SIG-M5 treated with dmso at 0.1 percent for 504 hours (cell line): ENCODE data around the gene EGR4.
A peak's percentile ranks its signal among the peaks of the same experiment; 100 is the strongest.

ENCODE experiments used
- DNase-seq: peaks from one replicate; lab custom pipeline; 2025; ENCODE audit not compliant: unreplicated experiment; lab: John Stamatoyannopoulos, UW

The EGR4 gene

DNA sequence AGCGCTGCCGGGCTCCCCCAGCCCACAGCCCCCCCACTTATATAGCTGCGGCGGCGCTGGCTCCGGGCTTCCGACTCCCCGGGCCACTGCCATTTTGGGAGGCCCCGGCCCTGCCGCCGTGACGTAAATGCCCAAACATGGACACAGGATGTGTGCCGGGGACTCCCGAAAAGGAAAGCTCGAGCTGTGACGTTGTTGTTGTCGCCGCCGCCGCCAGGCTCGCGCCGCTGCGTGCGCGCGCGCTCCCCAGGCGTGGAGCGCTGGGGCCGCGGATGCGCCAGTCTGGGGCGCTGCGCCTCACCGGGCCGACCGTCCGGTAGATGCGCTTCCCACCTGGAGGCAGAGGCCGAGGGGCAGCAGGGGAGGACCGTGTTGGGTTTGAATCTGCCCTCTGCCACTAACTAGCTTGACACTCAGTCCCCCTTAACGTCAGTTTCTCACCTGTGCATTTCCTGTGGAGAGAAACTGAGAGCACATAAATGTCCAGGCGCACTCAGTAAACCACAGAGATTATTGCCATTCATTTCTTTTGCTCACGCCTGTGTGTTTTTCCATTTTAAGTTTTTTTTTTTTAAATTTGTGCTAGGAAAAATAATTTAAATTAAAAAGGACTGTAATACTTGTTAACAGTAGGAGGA lies at the start of gene EGR4:
TSS of gene EGR4 (minus strand) at position 15 of the 638 bp plus-strand sequence. CDS start 231 bp downstream, outside the sequence.
- DNase-seq, result peak; percentile 91

DNA sequence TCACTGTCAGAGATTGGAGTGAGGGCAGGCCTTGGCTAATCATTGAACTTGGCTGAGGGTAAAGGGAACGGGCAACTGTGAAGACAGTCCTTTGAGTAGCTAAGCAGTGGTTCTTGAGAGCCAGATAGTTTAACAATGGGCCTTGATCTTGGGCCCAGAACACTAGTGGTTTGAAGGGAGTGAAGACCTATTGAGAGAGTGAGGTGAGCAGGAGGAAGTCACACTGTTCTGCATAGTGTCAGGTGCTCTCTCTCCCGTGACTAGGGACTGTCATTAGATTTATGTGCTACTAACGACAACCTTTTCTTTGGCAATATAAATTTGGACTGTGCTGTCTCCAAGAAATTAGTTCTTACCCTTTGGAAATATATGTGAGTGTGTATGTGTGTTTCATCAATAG lies 47.7 kb upstream of the EGR4 start:
- no peak for DNase-seq

DNA sequence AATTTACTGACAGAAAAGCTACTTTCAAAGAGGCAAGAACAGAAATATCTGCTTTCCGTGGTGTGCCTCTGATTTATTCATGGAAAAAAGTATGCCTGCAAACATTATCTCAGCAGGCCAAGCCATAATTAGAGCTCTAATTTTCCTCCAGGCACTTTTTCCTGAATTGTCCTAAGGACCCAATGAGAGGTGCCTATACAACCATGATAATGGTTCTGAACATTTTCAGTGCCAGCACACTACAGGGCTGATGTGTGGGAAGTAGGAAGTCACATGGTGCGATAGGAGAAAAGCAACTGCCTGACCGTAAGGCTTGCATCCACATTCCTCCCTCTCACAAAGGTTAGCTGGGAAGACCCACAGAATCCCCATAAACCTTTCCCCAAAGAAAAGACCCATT lies 45.9 kb upstream of the EGR4 start:
- DNase-seq, result no peak

GRCh38 chr2:73337828-73338227 lies 44.5 kb upstream of the EGR4 start:
- peak; percentile 59 for DNase-seq

GRCh38 chr2:73334620-73335019 lies 41.3 kb upstream of the EGR4 start:
- DNase-seq, result no peak

DNA sequence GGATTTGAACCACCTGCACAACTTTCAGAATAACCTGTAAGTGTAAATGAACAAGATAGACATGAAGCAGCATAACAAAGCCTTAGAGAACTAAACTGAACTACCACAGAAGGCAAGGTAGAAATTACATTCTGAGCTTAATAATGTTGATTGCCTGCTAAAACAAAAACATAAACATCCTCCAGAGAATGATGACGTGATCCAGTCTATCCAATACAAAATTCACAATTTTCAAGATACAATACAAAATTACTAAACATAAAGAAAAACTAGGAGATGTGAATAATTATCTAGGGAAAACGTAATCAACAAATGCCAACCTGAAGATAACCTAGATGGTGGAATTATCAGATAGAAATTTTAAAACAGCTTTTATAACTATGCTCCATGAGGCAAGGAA lies 40.7 kb upstream of the EGR4 start:
- DNase-seq, result no peak

- no peak for DNase-seq
Measured at GRCh38 chr2:73333564-73333963, 40.2 kb upstream of the EGR4 start.

GRCh38 chr2:73324126-73324725 lies 30.9 kb upstream of the EGR4 start:
- no peak for DNase-seq

GRCh38 chr2:73323551-73323950 lies 30.2 kb upstream of the EGR4 start:
- DNase-seq, result no peak

DNA sequence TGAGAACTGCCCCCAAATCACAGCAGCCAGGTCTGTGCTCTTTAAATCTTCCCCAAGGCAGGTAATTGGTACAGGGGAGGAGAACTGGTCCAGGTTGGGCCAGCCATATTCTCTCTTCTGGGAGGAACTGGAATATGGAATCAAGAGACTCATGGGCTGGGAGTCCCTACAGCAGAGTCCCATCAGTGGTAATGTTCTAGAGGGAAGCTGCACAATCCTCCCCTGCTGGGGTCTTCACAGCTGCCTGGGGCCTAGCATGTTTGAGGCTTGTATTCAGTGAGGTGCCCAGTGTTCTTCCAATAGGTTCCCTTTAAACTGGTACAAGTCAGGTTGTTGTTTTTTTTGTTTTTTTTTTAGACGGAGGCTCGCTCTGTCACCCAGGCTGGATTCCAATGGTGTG lies 21.1 kb upstream of the EGR4 start:
- no peak for DNase-seq

DNA sequence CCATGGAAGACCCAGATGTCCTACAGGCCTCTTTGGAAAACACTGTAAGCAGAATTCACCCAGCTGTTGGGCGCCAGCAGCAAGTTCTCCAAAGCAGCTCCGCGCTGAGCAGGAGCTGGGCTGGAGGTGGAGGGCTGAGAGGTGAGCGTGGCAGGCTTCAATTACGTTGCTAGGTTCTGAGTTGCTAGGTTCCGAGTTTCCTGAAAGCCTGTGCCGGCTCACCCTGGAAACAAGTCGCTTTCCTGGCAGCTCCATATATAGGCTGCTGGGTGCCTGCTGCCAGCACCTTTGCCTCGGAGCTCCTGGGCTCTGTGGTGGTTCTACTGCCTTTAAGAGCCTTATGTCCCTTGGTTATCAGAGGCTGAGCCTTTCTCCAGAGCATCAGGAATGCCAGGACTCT lies 14.4 kb upstream of the EGR4 start:
- no peak for DNase-seq

- DNase-seq, result no peak
Measured at GRCh38 chr2:73301636-73302035, 8.3 kb upstream of the EGR4 start.

DNA sequence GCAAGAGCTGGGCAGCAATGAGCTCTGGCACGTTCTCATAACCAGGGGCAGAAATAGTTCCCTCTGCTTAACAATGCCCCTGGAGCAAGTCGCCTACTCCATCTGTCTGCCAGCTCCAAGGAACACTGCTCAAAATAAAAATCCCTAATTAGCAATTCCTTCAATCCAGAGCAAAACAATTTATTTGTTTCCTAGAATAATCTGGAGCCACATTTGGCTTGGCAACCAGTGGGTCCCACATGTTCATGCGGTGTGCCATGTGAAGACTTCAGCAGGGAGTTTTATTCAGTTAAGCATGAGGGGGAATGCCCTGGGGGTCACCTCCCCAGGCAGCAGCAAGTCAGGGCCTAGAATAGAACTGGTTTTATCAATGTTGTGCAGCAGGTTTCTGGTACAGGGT lies 7.6 kb upstream of the EGR4 start:
- DNase-seq, result no peak

- DNase-seq, result no peak
Measured at GRCh38 chr2:73297586-73297985, 4.2 kb upstream of the EGR4 start.

- no peak for DNase-seq
Measured at GRCh38 chr2:73297151-73297559, 3.8 kb upstream of the EGR4 start.

DNA sequence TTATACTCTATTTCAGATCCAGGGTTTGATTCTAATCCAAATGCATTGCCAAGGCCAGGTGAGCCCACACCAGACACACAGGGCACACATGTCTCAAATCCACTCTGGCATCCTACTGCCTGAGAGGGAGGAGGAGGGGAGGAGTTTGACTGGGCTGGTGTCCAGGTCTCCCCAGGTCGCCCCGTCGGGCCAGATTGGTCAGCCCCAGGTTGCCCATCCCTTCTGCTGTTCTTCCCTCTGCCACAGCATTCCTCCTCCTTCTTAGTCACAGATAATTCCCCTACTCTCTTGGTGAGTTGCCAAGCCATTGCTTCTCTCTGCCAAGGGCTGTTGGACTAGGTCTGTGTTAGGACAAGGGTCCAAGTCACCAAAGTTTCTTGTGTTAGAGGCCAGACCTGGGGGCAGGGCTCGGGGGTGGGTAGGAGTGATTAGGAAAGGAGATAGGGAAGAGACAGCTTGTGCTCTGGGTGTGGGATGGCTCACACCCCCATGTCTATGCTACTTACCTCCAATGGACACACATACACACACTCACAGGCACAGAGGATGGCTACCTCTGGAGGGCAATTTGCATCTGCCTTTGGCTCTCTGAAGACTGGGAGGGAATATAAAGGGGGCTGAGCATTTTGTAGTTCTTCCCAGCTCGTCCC lies 2.5 kb upstream of the EGR4 start:
- no peak for DNase-seq

- DNase-seq, result no peak
Measured at GRCh38 chr2:73294239-73294638, 891 bp upstream of the EGR4 start.

DNA sequence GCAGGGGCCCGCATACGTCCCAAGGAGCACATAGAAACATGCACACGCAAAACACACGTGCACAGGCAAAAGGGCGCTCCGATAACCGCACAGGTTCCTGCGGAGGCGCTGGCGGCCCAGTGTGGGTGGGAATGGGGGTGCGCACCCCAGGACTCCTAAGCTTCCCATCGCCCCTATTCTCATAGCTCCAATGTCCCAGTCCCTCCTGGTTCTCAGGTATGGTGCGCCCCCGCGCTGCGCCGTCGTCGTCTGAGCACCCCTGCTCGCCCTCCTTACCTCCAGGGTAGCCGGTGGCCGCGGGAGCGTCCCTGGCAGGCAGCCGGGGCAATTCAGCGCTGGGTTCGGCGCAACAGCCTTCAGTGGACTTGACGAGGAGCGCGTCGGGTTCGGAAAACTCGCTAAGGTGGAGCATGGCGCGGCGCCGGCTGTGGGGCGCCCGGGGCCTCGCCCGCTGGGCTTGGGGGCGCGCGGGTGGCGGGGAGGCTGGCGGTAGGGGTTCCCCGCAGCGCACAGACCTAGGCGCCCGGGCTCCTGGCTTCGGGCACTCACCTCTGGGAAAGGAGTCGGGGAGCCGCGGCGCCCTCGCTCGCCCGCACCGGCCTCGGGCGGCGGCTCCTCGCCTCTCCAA lies 328 bp downstream of the EGR4 start:
- no peak for DNase-seq

DNA sequence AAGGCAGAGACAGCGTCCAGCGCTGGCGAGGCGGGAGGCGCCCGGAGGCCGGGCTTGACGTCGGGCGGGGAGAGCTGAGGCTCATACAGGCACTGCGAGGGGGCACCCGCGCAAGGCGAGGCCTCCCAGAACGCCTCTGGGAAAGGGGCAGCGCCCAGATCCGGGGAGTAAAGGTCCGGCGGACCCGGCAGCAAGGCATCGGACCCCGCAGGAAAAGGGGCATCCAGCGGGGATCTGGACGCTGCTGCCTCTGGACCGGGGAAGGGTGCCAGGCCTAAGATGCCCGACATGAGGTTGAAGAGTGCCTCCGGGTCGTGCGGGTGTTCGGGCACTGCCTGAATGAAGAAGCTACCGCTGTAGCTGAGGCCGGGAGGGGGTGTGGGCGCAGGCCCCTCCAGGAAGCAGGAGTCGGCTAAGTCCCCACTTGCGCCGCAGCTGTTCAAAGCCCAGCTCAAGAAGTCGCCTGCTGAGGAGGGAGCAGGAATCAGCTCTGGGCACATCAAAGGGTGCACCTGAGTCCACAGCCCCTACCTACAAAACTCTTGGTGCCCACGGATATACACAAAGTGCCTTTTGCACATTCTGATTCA lies 937 bp downstream of the EGR4 start:
- no peak for DNase-seq

- peak; percentile 16 for DNase-seq
Measured at GRCh38 chr2:73291461-73292315, 1.7 kb downstream of the EGR4 start.

DNA sequence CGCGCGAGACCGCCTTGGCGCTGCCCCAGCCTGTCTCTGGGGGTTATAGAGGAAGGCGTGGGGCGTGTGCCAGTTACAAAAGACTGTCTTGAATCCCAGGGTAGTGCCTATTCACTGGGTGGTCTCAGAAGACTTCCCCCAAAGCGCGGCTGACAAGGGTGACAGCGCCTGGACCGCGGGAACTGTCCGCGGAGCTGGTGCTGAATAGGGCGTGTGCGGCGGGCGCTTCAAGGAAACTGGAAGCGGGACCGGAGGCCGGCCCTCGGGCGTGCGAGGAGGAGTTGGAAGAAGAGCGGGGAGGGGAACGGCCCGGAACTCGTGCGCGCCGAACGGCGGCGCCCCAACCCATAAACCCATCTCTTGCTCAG lies 2.3 kb downstream of the EGR4 start:
- DNase-seq, result peak; percentile 79
